22Rv1 (cell line): Measurements from ENCODE around the gene MED27.

Experiments used
- H3K27ac ChIP-seq: fragments of 450-650 bp; 2 replicates; pipeline ENCODE4 v1.5.1; 2017
- CTCF ChIP-seq: fragments of 450-650 bp; IDR thresholded peaks from 2 replicates; pipeline ENCODE4 v1.5.1; 2017; ENCODE audit warnings: mild to moderate bottlenecking
- ZFX ChIP-seq: fragments of 450-650 bp; IDR thresholded peaks from 2 replicates; pipeline ENCODE4 v1.6.1; 2017; ENCODE audit warnings: antibody characterized with exemption, borderline replicate concordance

Gene MED27

GRCh38 chr9:131971482-131972074 is 108.1 kb downstream of the MED27 start:
- TF ChIP-seq ZFX (no peak), CTCF (no peak)
- H3K27ac ChIP-seq, result no peak overlapping the region

GRCh38 chr9:131969469-131969989 is 110.1 kb downstream of the MED27 start:
- no peak overlapping the region for H3K27ac ChIP-seq
- no peak for TF ChIP-seq ZFX
- no peak for TF ChIP-seq CTCF

GRCh38 chr9:131968632-131969031 is 111.0 kb downstream of the MED27 start:
- no peak overlapping the region for H3K27ac ChIP-seq
- TF ChIP-seq ZFX (no peak), CTCF (no peak)

GRCh38 chr9:131965841-131966240 is 113.8 kb downstream of the MED27 start:
- TF ChIP-seq CTCF (no peak), ZFX (no peak)
- H3K27ac ChIP-seq, result no peak overlapping the region

- no peak for TF ChIP-seq CTCF
- TF ChIP-seq ZFX, result no peak
- H3K27ac ChIP-seq, result no peak overlapping the region
These were observed 114.6 kb downstream of the MED27 start for GRCh38 chr9:131965103-131965502.

- no peak overlapping the region for H3K27ac ChIP-seq
- TF ChIP-seq CTCF, result no peak
- no peak for TF ChIP-seq ZFX
These were observed 116.3 kb downstream of the MED27 start for GRCh38 chr9:131963072-131964030.

GRCh38 chr9:131961496-131961880 is 118.2 kb downstream of the MED27 start:
- no peak for TF ChIP-seq CTCF
- no peak for TF ChIP-seq ZFX
- no peak overlapping the region for H3K27ac ChIP-seq
